Measurements from ENCODE around the gene NBEAL2.

The NBEAL2 gene

GRCh38 chr3:47005212-47006144 lies 26.0 kb downstream of the NBEAL2 start:
- FAIRE-seq (no peak), DNase-seq (ENCODE audit: insufficient read length) (no peak)
- TF ChIP-seq POLR2AphosphoS5 (IDR thresholded peaks at IDR 0.05; ENCODE audit: low read depth, low read length) (no peak), POLR2A (IDR thresholded peaks at IDR 0.05; ENCODE audit: low read depth, low read length) (no peak), TAF1 (IDR thresholded peaks at IDR 0.05; ENCODE audit: borderline replicate concordance, low read depth, low read length) (no peak)

- no peak for TF ChIP-seq POLR2A (IDR thresholded peaks at IDR 0.05; ENCODE audit: low read depth, low read length)
- TF ChIP-seq POLR2AphosphoS5 (IDR thresholded peaks at IDR 0.05; ENCODE audit: low read depth, low read length) = no peak
- no peak for TF ChIP-seq TAF1 (IDR thresholded peaks at IDR 0.05; ENCODE audit: borderline replicate concordance, low read depth, low read length)
- DNase-seq (ENCODE audit: insufficient read length) = no peak
- FAIRE-seq = no peak
Measured at GRCh38 chr3:47006145-47006651, 26.7 kb downstream of the NBEAL2 start.

GRCh38 chr3:47007001-47007400 lies 27.5 kb downstream of the NBEAL2 start:
- TF ChIP-seq TAF1 (IDR thresholded peaks at IDR 0.05; ENCODE audit: borderline replicate concordance, low read depth, low read length) = no peak
- peak; percentile 11; the same call in 1 of the 2 replicates for TF ChIP-seq POLR2AphosphoS5 (IDR thresholded peaks at IDR 0.05; ENCODE audit: low read depth, low read length)
- TF ChIP-seq POLR2A (IDR thresholded peaks at IDR 0.05; ENCODE audit: low read depth, low read length) = no peak
- DNase-seq (ENCODE audit: insufficient read length) (no peak), FAIRE-seq (no peak)

GRCh38 chr3:47007482-47008233 lies 28.2 kb downstream of the NBEAL2 start:
- FAIRE-seq (no peak), DNase-seq (ENCODE audit: insufficient read length) (no peak)
- TF ChIP-seq TAF1 (IDR thresholded peaks at IDR 0.05; ENCODE audit: borderline replicate concordance, low read depth, low read length) (no peak), POLR2A (IDR thresholded peaks at IDR 0.05; ENCODE audit: low read depth, low read length) (peak; percentile 15; the same call in 1 of the 2 replicates), POLR2AphosphoS5 (IDR thresholded peaks at IDR 0.05; ENCODE audit: low read depth, low read length) (peak; percentile 13)

GRCh38 chr3:47008234-47008796 lies 28.8 kb downstream of the NBEAL2 start:
- no peak for FAIRE-seq

GRCh38 chr3:47008851-47009224 lies 29.4 kb downstream of the NBEAL2 start:
- no peak for TF ChIP-seq TAF1 (IDR thresholded peaks at IDR 0.05; ENCODE audit: borderline replicate concordance, low read depth, low read length)
- TF ChIP-seq POLR2A (IDR thresholded peaks at IDR 0.05; ENCODE audit: low read depth, low read length) = no peak; the same call in 1 of the 2 replicates
- TF ChIP-seq POLR2AphosphoS5 (IDR thresholded peaks at IDR 0.05; ENCODE audit: low read depth, low read length) = no peak
- DNase-seq (ENCODE audit: insufficient read length) (no peak), FAIRE-seq (no peak)

More at GRCh38 chr3:47008234-47008796, 28.8 kb downstream of the NBEAL2 start:
- TF ChIP-seq TAF1 (IDR thresholded peaks at IDR 0.05; ENCODE audit: borderline replicate concordance, low read depth, low read length) (no peak), POLR2AphosphoS5 (IDR thresholded peaks at IDR 0.05; ENCODE audit: low read depth, low read length) (no peak; the same call in 1 of the 2 replicates), POLR2A (IDR thresholded peaks at IDR 0.05; ENCODE audit: low read depth, low read length) (no peak)
- DNase-seq (ENCODE audit: insufficient read length) = no peak

GRCh38 chr3:47009225-47010110 lies 30.0 kb downstream of the NBEAL2 start:
- FAIRE-seq = peak; percentile 95
- peak; percentile 95 for DNase-seq (ENCODE audit: insufficient read length)
- no peak for TF ChIP-seq POLR2A (IDR thresholded peaks at IDR 0.05; ENCODE audit: low read depth, low read length)
- no peak for TF ChIP-seq POLR2AphosphoS5 (IDR thresholded peaks at IDR 0.05; ENCODE audit: low read depth, low read length)

- DNase-seq (ENCODE audit: insufficient read length) (no peak), FAIRE-seq (no peak)
- TF ChIP-seq POLR2AphosphoS5 (IDR thresholded peaks at IDR 0.05; ENCODE audit: low read depth, low read length) = peak; percentile 49; the same call in 1 of the 2 replicates
- no peak for TF ChIP-seq TAF1 (IDR thresholded peaks at IDR 0.05; ENCODE audit: borderline replicate concordance, low read depth, low read length)
Measured at GRCh38 chr3:47010111-47010712, 30.7 kb downstream of the NBEAL2 start.

- 0 out of 2 replicates have a peak, but pooled peaks have one; percentile 2 for TF ChIP-seq POLR2AphosphoS5 (IDR thresholded peaks at IDR 0.05; ENCODE audit: low read depth, low read length)
- no peak for TF ChIP-seq TAF1 (IDR thresholded peaks at IDR 0.05; ENCODE audit: borderline replicate concordance, low read depth, low read length)
- FAIRE-seq = no peak
- no peak for DNase-seq (ENCODE audit: insufficient read length)
Measured at GRCh38 chr3:47010910-47011309, 31.4 kb downstream of the NBEAL2 start.

GRCh38 chr3:47011371-47011770 lies 31.9 kb downstream of the NBEAL2 start:
- TF ChIP-seq POLR2A (IDR thresholded peaks at IDR 0.05; ENCODE audit: low read depth, low read length) (no peak), POLR2AphosphoS5 (IDR thresholded peaks at IDR 0.05; ENCODE audit: low read depth, low read length) (no peak), TAF1 (IDR thresholded peaks at IDR 0.05; ENCODE audit: borderline replicate concordance, low read depth, low read length) (no peak)
- no peak for FAIRE-seq
- no peak for DNase-seq (ENCODE audit: insufficient read length)

All from GM12892 (cell line).